Activated CD8-positive, alpha-beta memory T cell treated with anti-CD3 and anti-CD28 coated beads, Interleukin-2, amount 10 ng/mL, durations not matched to agents 7 days and 5 days (primary cell): ENCODE data around the gene TLN1. TPM values are rescaled to one million over a fixed set of nuclear protein-coding genes. Genes with fewer than 3 reads are reported as not detected.

Source experiments
- ATAC-seq: fragments of 150-1000 bp; cut with Tn5 transposase; one replicate; pipeline ENCODE4 v1.10.0; 2021; ENCODE audit warnings: moderate library complexity
- CTCF ChIA-PET: fragments of 350-600 bp; sonication (Branson Sonifier 250); formaldehyde crosslinking; loops from one replicate; lab custom pipeline; 2021; ENCODE audit warnings: antibody characterized with exemption; lab: Charles Lee
- DNase-seq: peaks from one replicate; pipeline ENCODE4 v3.0.0-alpha.2; 2020
- H3K27ac Mint-ChIP-seq: one replicate; pipeline ENCODE4 v1.8.0; 2021; ENCODE audit warnings: mild to moderate bottlenecking, mixed read lengths
- H3K27me3 Mint-ChIP-seq: one replicate; pipeline ENCODE4 v1.8.0; 2021; ENCODE audit warnings: mixed read lengths
- H3K36me3 Mint-ChIP-seq: one replicate; pipeline ENCODE4 v1.8.0; 2021; ENCODE audit warnings: mild to moderate bottlenecking, mixed read lengths
- H3K4me1 Mint-ChIP-seq: one replicate; pipeline ENCODE4 v1.8.0; 2021; ENCODE audit warnings: mixed read lengths
- H3K4me3 Mint-ChIP-seq: one replicate; pipeline ENCODE4 v1.8.0; 2021; ENCODE audit warnings: mild to moderate bottlenecking, moderate library complexity, mixed read lengths
- H3K9me3 Mint-ChIP-seq: one replicate; pipeline ENCODE4 v1.8.0; 2022; ENCODE audit warnings: low read depth, mixed read lengths
- total RNA-seq, 2 experiments: library from RNA; stranded (reverse); gene quantifications; one replicate each; pipeline ENCODE4 v1.2.3, GENCODE V29; 2021

TLN1 gene
- total RNA-seq, 2 experiments from 2014 or later: 372 to 374 TPM

DNA sequence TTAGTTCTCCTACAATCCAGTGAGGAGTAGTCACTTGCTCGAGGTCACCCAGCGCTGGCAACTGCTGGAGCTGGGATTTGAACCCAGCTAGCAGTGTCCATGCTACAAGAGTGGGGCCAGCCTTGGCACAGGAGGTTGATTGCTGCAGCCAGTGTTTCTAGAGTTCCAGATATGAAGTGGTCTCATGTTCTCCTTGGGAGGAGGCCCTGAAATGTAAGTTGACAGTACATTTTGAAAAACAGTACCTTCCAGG, 73.1 kb downstream of the TLN1 start:
- Mint-ChIP-seq H3K27ac (peak overlapping the region; percentile 95), H3K4me1 (peaks cover 70% of the 10 kb centered on the region), H3K36me3 (peaks cover 31% of the 10 kb centered on the region), H3K27me3 (peaks cover 4% of the 10 kb centered on the region), H3K4me3 (peak overlapping the region; percentile 84), H3K9me3 (no peaks in the 10 kb centered on the region)
- CTCF ChIA-PET: interaction anchor here (0.7 to 14.2 kb wide), 21 partner anchors 11 to 223 kb away, joined by 3 to 208 read pairs (median 9); partner anchors contain the start of genes CD72, CREB3, RGP1 and SIT1
- DNase-seq (no peak), ATAC-seq (no peak)

DNA sequence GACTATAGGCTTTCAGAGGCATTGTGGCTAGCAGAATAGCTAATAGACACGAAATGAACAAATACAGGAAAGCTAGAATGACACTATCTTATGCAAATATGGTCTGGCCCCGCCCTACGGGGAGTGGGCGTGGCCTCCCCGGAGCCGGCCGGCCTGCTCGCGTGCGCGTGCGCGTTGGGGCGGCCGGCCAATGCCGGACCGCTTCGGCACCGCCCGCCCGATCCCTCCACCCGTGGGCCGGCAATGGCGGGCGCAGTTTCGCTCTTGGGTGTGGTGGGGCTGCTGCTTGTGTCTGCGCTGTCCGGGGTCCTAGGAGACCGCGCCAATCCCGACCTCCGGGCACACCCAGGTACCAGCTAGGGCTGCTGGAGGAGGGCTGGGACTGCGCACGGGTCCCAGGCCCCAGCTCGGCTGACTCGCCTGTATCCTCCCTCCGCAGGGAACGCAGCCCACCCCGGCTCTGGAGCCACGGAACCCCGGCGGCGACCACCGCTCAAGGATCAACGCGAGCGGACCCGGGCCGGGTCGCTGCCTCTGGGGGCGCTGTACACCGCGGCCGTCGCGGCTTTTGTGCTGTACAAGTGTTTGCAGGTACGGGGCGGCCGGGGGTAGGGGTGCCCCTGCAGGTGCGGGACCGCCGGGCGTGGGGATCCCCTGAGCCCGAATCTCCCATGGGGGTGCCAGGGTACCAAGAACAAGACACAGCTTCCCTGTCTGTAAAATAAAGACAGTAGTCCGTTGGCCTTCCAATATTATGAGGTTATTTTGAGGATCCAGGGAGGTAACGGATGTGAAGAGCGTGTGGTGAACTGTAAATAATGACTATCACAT, 73.6 kb downstream of the TLN1 start, which contains the start of gene CCDC107:
Gene CCDC107 (plus strand): TSS at position 156 of the 831 bp plus-strand sequence. CDS start 88 bp downstream, at position 244.
- Mint-ChIP-seq H3K4me3 (peak within 1 kb of the TSS; percentile 84), H3K27me3 (peaks cover 4% of the 10 kb centered on the region), H3K4me1 (peaks cover 66% of the 10 kb centered on the region), H3K9me3 (no peaks in the 10 kb centered on the region), H3K36me3 (peaks cover 29% of the 10 kb centered on the region), H3K27ac (peak within 1 kb of the TSS; percentile 95)
- ATAC-seq: peak; percentile 71
- CTCF ChIA-PET: interaction anchor here (0.6 to 14.2 kb wide), 32 partner anchors 8 to 224 kb away, joined by 3 to 208 read pairs (median 4); partner anchors contain the start of genes CD72, CREB3, RGP1 and SIT1
- peak; percentile 86 for DNase-seq

DNA sequence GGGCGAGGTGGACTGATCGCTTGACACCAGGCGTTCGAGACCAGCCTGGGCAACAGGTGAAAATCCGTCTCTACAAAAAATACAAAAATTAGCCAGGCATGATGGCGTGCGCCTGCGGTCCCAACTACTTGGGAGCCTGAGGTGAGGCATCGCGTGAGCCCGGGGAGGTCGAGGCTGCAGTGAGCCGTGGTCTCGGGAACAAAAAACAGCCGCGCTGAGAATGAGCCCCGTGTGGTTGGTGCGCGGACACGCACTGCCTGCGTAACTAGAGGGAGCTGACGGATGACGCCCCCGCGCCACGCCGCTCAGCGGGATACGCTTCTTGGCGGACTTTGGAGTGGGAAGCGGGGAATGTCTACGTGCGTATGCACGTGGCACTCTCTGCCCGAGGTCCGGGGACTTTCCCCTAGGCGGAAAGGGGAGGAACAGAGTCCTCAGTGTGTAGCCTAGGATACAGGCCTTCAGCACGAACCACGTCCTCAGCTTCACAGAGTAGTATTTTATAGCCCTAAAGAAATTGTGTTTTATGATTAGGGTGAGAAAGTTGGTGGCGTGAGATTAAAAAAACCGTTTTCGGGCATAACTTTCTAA, 74.4 kb downstream of the TLN1 start, which contains the start of gene RMRP:
Gene RMRP (minus strand): TSS at position 474 of the 591 bp plus-strand sequence.
- ATAC-seq: peak; percentile 92
- Mint-ChIP-seq H3K4me3 (peak within 1 kb of the TSS; percentile 84), H3K36me3 (peaks cover 24% of the 10 kb centered on the region), H3K27me3 (peaks cover 4% of the 10 kb centered on the region), H3K9me3 (no peaks in the 10 kb centered on the region), H3K27ac (peak within 1 kb of the TSS; percentile 95), H3K4me1 (peaks cover 61% of the 10 kb centered on the region)
- CTCF ChIA-PET: interaction anchor here (0.6 to 14.2 kb wide), 27 partner anchors 9 to 191 kb away, joined by 3 to 208 read pairs (median 6); partner anchors contain the start of genes CD72, CREB3, RGP1 and SIT1
- DNase-seq: peak; percentile 95

DNA sequence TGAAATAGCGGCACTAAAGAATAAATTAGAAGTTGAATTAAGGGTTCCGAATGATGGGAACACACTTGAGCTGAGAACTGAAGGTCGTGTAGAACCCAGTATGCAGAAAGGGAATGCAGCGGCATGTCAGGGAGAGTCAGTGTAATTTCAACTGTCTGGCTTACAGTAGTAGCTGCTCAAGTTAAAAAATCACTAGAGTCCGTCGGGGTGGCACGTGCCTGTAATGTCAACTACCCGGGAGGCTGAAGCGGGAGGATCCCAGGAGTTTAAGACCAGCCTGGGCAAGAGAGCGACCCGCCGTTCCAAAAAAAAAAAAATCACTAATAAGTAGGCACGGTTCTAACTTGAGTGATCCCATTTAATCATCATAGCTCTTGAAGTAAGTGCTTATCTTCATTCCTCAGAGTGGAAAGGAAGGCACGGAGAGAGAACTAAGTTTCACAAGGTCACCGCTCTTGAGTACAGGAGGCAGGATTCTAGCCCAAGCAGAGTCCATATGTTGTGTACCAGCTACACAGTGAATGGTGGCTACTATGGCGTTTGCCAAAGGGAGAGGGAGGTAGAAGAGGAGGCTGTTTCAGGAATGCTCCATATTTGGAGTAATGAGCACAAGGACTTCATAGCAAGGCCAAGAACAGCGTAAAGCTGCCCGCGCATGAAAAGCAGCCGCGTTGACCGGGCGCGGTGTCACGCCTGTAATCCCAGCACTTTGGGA, 75.0 kb downstream of the TLN1 start:
- Mint-ChIP-seq H3K27me3 (peaks cover 4% of the 10 kb centered on the region), H3K4me1 (peaks cover 59% of the 10 kb centered on the region), H3K27ac (peak overlapping the region; percentile 95), H3K9me3 (no peaks in the 10 kb centered on the region), H3K4me3 (peak overlapping the region; percentile 84), H3K36me3 (peaks cover 22% of the 10 kb centered on the region)
- CTCF ChIA-PET: interaction anchor here (0.8 to 14.2 kb wide), 20 partner anchors 9 to 191 kb away, joined by 3 to 208 read pairs (median 8); partner anchors contain the start of genes CD72, CREB3, RGP1 and SIT1
- no peak for DNase-seq
- no peak for ATAC-seq

DNA sequence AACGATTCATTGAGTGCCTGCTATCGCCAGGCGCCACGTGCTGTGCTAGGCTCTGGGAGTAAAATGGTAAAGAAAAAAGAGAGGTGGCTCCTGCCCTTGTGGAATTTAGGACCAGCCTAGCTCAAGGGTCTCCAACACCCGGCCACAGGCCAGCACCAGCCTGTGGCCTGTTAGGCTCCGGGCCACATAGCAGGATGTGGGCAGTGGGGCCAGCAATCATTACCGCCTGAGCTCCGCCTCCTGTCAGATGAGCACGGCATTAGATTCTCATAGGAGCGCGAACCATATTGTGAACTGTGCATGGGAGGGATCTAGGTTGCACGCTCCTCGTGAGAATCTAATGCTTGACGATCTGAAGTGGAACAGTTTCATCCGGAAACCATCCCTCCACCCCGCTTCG, 75.6 kb downstream of the TLN1 start:
- ATAC-seq (no peak), DNase-seq (no peak)
- Mint-ChIP-seq H3K9me3 (no peaks in the 10 kb centered on the region), H3K27ac (no peak overlapping the region), H3K4me3 (peak overlapping the region; percentile 8), H3K36me3 (peaks cover 18% of the 10 kb centered on the region), H3K27me3 (peaks cover 4% of the 10 kb centered on the region), H3K4me1 (peaks cover 60% of the 10 kb centered on the region)
- CTCF ChIA-PET: interaction anchor here (0.8 to 14.2 kb wide), 7 partner anchors 8 to 100 kb away, joined by 3 to 208 read pairs (median 10); partner anchors contain the start of genes CD72 and SIT1

DNA sequence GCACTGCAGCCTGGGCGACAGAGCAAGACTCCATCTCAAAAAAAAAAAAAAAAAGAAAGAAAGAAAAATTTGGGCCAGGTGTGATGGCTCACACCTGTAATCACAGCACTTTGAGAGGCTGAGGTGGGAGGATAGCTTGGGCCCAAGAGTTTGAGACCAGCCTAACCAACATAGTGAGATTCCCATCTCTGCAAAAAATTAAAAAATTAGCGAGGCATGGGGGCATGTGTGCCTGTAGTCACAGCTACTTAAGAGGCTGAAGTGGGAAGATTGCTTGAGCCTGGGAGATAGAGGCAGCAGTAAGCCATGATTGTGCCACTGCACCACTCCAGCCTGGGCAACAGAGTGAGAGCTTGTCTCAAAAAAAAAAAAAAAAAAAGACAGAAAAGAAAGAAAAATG, 78.4 kb downstream of the TLN1 start:
- H3K27ac Mint-ChIP-seq: no peak overlapping the region
- H3K27me3 Mint-ChIP-seq: peaks cover 4% of the 10 kb centered on the region
- ATAC-seq: no peak
- peaks cover 48% of the 10 kb centered on the region for H3K4me1 Mint-ChIP-seq
- peaks cover 12% of the 10 kb centered on the region for H3K36me3 Mint-ChIP-seq
- CTCF ChIA-PET: interaction anchor here (0.6 to 3.1 kb wide), 4 partner anchors 39 to 50 kb away, joined by 3 to 10 read pairs (median 4); no protein-coding TSS in a partner anchor
- no peaks in the 10 kb centered on the region for H3K9me3 Mint-ChIP-seq
- DNase-seq: no peak
- no peak overlapping the region for H3K4me3 Mint-ChIP-seq

DNA sequence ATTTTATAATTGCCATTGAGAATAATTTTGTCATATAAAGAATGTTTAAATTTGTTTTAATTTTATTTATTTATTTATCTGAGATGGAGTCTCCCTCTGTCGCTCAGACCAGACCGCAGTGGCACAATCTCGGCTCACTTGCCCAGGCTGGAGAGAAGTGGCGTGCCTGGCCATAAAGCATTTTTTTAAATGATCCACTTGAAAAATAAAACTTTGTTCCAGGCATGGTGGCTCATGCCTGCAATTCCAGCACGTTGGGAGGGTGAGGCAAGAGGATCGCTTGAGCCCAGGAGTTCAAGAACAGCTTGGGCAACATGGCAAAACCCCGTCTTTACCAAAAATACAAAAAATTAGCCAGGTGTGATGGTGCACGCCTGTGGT, 79.2 kb downstream of the TLN1 start:
- H3K27ac Mint-ChIP-seq: no peak overlapping the region
- ATAC-seq (no peak), DNase-seq (no peak)
- no peaks in the 10 kb centered on the region for H3K9me3 Mint-ChIP-seq
- peaks cover 2% of the 10 kb centered on the region for H3K27me3 Mint-ChIP-seq
- H3K4me1 Mint-ChIP-seq: peaks cover 54% of the 10 kb centered on the region
- H3K36me3 Mint-ChIP-seq: peaks cover 18% of the 10 kb centered on the region
- no peak overlapping the region for H3K4me3 Mint-ChIP-seq
- CTCF ChIA-PET: interaction anchor here (1.2 to 2.0 kb wide), 3 partner anchors 44 to 49 kb away, joined by 4 to 6 read pairs (median 4); no protein-coding TSS in a partner anchor

DNA sequence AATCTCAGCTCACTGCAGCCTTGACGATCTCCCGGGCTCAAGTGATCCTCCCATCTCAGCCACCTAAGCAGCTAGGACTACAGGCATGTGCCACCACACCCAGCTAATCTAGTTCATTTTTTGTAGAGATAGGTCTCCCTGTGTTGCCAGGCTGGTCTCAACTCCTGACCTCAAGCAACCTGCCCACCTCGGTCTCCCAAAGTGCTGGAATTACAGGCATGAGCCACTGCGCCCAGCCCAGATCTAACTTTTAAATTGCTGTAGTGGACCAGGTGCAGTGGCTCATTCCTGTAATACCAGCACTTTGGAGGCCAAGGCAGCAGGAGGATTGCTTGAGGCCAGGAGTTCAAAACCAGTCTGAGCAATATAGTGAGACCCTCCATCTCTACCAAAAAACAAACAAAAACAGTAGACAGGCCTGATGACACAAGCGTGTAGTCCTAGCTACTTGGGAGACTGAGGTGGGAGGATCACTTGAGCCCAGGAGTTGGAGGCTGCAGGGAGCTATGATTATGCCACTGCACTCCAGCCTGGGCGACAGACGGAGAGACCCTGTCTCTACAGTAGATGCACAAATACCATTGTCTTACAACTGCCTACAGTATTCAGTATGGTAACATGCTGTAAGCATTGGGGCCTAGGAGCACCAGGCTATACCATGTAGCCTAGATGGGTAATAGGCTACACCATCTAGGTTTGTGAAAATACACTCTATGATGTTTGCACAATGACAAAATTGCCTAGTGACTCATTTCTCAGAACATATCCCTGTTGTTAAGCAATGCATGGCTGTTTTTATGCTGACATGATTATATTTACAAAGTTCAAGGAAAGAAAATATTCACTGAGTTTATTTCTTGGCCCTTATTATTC, 79.8 kb downstream of the TLN1 start:
- DNase-seq: no peak
- Mint-ChIP-seq H3K27me3 (no peaks in the 10 kb centered on the region), H3K36me3 (peaks cover 20% of the 10 kb centered on the region), H3K9me3 (no peaks in the 10 kb centered on the region), H3K4me3 (no peak overlapping the region), H3K4me1 (peaks cover 54% of the 10 kb centered on the region), H3K27ac (peak overlapping the region; percentile 57)
- CTCF ChIA-PET: interaction anchor here (1.0 to 2.0 kb wide), 3 partner anchors 35 to 48 kb away, joined by 3 to 6 read pairs (median 4); no protein-coding TSS in a partner anchor
- no peak for ATAC-seq

DNA sequence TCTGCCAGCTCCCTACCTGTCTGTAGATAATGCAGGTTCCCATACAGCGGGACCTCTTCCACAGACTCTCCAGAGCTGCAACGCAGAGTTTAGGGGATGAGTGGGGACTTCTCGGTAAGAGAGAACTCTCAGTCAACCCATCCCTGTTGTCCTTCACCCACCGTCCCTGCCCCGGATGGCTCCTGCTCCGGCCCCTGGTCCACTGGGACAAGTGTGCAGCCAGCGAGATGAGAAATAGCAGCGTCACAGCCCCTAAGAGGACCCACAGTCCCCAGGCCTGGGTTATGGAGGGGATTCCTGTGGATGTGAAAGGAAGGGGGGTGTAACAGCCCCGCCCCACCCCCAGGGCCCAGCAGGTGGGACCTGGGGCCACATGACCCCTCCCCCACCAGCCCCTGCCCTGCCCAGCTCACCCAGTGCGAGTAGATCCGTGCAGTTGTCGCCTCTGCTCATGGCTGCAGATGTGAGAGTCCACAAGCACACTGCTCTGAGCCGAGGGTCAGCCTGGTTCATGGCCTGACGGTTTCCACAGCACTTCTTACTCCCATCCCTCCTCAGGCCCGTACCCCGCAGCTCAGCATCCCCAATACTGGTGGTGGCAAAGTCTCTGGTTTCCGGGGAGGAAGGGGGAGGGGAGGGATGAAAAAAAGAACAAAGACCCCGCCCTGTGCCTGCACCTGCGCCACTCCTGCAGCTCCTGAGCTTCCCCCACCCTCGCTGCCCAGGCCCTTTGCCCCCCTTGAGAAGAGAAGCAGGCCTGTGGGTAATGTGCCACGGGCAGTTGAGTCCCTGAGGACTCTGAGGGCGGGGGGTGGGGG, 81.4 kb downstream of the TLN1 start, which contains the start of gene SIT1:
Gene SIT1 (minus strand): TSS at position 591 of the 818 bp plus-strand sequence. CDS start 78 bp downstream, at position 513.
- Mint-ChIP-seq H3K4me3 (peak within 1 kb of the TSS; percentile 99), H3K4me1 (peaks cover 49% of the 10 kb centered on the region), H3K36me3 (peaks cover 26% of the 10 kb centered on the region), H3K9me3 (no peaks in the 10 kb centered on the region), H3K27ac (peak within 1 kb of the TSS; percentile 97), H3K27me3 (no peaks in the 10 kb centered on the region)
- DNase-seq (peak; percentile 71), ATAC-seq (peak; percentile 3)
- CTCF ChIA-PET: interaction anchor here (1.1 to 9.6 kb wide), 9 partner anchors 11 to 160 kb away, joined by 3 to 208 read pairs (median 8); partner anchors contain the start of genes ARHGEF39, CCDC107, CD72 and CREB3

DNA sequence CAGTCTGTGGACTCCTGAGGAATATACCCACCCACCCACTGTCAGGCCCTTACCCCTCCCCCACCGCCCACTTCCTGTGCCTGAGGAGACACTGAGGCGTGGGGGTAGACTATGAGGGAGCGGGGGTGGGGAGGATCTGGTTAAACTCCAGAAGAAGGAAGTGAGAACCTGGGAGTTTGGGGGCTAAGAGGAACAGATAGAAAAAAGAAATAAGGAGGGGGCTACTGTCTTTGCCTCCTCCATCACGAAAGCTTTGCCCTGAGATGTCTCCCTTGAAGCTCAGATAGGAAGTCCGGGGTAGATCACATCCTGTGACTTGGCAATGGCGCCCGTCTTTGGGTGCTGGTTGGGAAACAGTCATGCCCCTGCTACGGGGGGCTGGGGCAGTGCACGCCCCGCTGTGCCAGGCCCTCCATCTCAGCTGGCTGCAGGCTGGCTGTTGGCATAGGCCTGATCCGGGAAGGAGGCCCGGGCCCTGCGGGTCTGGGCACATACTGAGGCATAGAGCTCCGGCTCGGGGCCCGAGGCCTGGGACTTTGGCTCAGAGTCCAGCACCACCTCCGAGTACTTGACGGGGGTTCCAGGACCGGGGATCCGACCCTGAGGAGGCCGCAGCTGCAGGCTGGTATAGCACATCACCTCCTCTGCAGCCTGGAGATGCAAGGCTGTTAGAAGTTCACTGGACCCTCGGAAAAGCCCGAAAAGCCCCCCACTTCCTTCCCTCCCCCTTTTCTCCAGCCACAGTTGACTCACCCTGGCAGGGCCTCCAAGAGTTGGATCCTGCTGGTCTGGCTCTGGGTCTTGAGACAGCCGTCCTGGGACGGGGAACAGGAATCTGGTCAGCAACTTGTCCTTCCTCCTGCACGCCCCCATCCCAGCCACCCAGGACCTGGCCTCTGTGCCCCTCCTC, 82.3 kb downstream of the TLN1 start:
- ATAC-seq: peak; percentile 14

More for the DNA sequence above, 82.3 kb downstream of the TLN1 start:
- H3K36me3 Mint-ChIP-seq: peaks cover 26% of the 10 kb centered on the region
- peak; percentile 77 for DNase-seq
- H3K9me3 Mint-ChIP-seq: no peaks in the 10 kb centered on the region
- CTCF ChIA-PET: interaction anchor here (1.1 to 9.6 kb wide), 7 partner anchors 10 to 160 kb away, joined by 3 to 208 read pairs (median 27); partner anchors contain the start of genes ARHGEF39, CCDC107, CD72 and CREB3
- H3K27ac Mint-ChIP-seq: peak overlapping the region; percentile 97
- no peaks in the 10 kb centered on the region for H3K27me3 Mint-ChIP-seq
- H3K4me3 Mint-ChIP-seq: peak overlapping the region; percentile 99
- peaks cover 51% of the 10 kb centered on the region for H3K4me1 Mint-ChIP-seq
